A549 (cell line): ENCODE results near the gene IPP. TPM values are rescaled to one million over a fixed set of nuclear protein-coding genes. Genes with fewer than 3 reads are reported as not detected.
"Not testable (repeated sequence)": the region's sequence is repeated elsewhere in the genome, so short reads cannot be mapped to it uniquely, and the experiment has no call there.

Experiments
- ATAC-seq, 2 experiments: fragments of 200-7000 bp in 1 of 2; fragments of >200 bp in 1 of 2; cut with Nextera tagmentation in 1 of 2; cut with Tn5 transposase in 1 of 2; 3 replicates each; pipeline versions ENCODE4 v1.8.0 to v1.9.1; 2018 to 2020; ENCODE audit warnings: mild to moderate bottlenecking in 1 of 2, moderate library complexity in 1 of 2
- CTCF ChIA-PET: fragments of 300-600 bp; sonication (Branson Sonifier 250); formaldehyde crosslinking; extraction: SDS; loops from one replicate; lab custom pipeline; 2021; ENCODE audit warnings: antibody characterized with exemption, inconsistent platforms; lab: Yijun Ruan, JAX
- POLR2A ChIA-PET: fragments of 350-600 bp; formaldehyde crosslinking; extraction: SDS; loops from one replicate; lab custom pipeline; 2021; ENCODE audit warnings: antibody characterized with exemption, inconsistent platforms; lab: Yijun Ruan, JAX
- DNase-seq, 2 experiments: peaks; one replicate each; pipeline versions ENCODE4 v3.0.0 to v3.0.0-alpha.2; 2011 to 2016; ENCODE audit warnings: low read depth in 1 of 2, low spot score in 1 of 2
- FAIRE-seq: peaks from 2 replicates; lab custom pipeline; 2011; peaks lifted over from hg19 to GRCh38; lab: Jason Lieb, UNC
- H3K27ac ChIP-seq, 2 experiments: fragments of >200 bp; sonication (Bioruptor Twin); formaldehyde crosslinking; 3 replicates each; pipeline ENCODE4 v1.5.1; 2016 to 2017
- H3K4me1 ChIP-seq: fragments of >200 bp; sonication (Bioruptor Twin); formaldehyde crosslinking; 3 replicates; pipeline ENCODE4 v1.6.1; 2016
- H3K4me2 ChIP-seq: fragments of >200 bp; sonication (Bioruptor Twin); formaldehyde crosslinking; 3 replicates; pipeline ENCODE4 v1.6.1; 2016
- H3K4me3 ChIP-seq: fragments of >200 bp; sonication (Bioruptor Twin); formaldehyde crosslinking; 3 replicates; pipeline ENCODE4 v1.5.1; 2016
- H3K9me3 ChIP-seq: fragments of >200 bp; sonication (Bioruptor Twin); formaldehyde crosslinking; 3 replicates; pipeline ENCODE4 v1.6.1; 2016
- ATOH8 ChIP-seq: fragments of 250-450 bp; sonication (Bioruptor Pico); IDR thresholded peaks from 2 replicates; pipeline ENCODE4 v1.5.0; 2020; ENCODE audit warnings: low read depth, mild to moderate bottlenecking, moderate library complexity
- CBX8 ChIP-seq: fragments of 200-600 bp; sonication (generic); IDR thresholded peaks from 2 replicates; pipeline ENCODE4 v1.6.1; 2016
- CEBPB ChIP-seq, 2 experiments: fragments of >200 bp in 1 of 2; sonication (Bioruptor Twin) in 1 of 2; formaldehyde crosslinking in 1 of 2; IDR thresholded peaks; 2 replicates each; pipeline ENCODE4 v1.6.1; 2012 to 2016
- FOSB ChIP-seq: fragments of 250-450 bp; sonication (Bioruptor Pico); IDR thresholded peaks from 2 replicates; pipeline ENCODE4 v1.5.0; 2020; ENCODE audit warnings: mild to moderate bottlenecking, moderate library complexity
- HES2 ChIP-seq: fragments of >200 bp; sonication (Bioruptor Twin); formaldehyde crosslinking; IDR thresholded peaks from 2 replicates; pipeline ENCODE4 v1.6.1; 2016
- JUNB ChIP-seq: fragments of >200 bp; sonication (Bioruptor Twin); formaldehyde crosslinking; IDR thresholded peaks from 2 replicates; pipeline ENCODE4 v1.6.1; 2016
- KDM1A ChIP-seq: fragments of 200-600 bp; sonication (generic); IDR thresholded peaks from 2 replicates; pipeline ENCODE4 v1.6.1; 2016; ENCODE audit warnings: low read depth, mild to moderate bottlenecking
- KDM5A ChIP-seq: fragments of 200-600 bp; sonication (generic); IDR thresholded peaks from 2 replicates; pipeline ENCODE4 v1.6.1; 2016; ENCODE audit warnings: antibody characterized with exemption, mild to moderate bottlenecking
- NFE2L2 ChIP-seq: fragments of 150-350 bp; conservative IDR thresholded peaks from 2 replicates; pipeline ENCODE4 v1.6.1; 2014; ENCODE audit warnings: low read length
- RAD21 ChIP-seq, 2 experiments: fragments of >200 bp in 1 of 2; sonication (Bioruptor Twin) in 1 of 2; formaldehyde crosslinking in 1 of 2; IDR thresholded peaks in 1 of 2; conservative IDR thresholded peaks in 1 of 2; 2 replicates in 1 of 2; 3 replicates in 1 of 2; pipeline ENCODE4 v1.6.1; 2012 to 2018; ENCODE audit warnings: inconsistent platforms in 1 of 2
- SMC3 ChIP-seq: fragments of >200 bp; sonication (Bioruptor Twin); formaldehyde crosslinking; IDR thresholded peaks from 3 replicates; pipeline ENCODE4 v1.6.1; 2018; ENCODE audit warnings: inconsistent platforms
- ZFP36 ChIP-seq: fragments of 450-650 bp; IDR thresholded peaks from 2 replicates; pipeline ENCODE4 v1.6.1; 2014; ENCODE audit warnings: borderline replicate concordance; ENCODE audit not compliant: partially characterized antibody
- WGBS: methylation state at CpG from one replicate; pipeline ENCODE4 v1.1.6; 2017; ENCODE audit errors: missing lambda C conversion rate; 5-methylcytosine and 5-hydroxymethylcytosine counted together
- polyA plus RNA-seq, 4 experiments: library from polyadenylated mRNA; depleted of rRNA in 3 of 4; stranded (reverse); fragments of >200 nt; fragmentation: RNase III in 1 of 4; extraction: RNeasy Plus Mini Kit Qiagen cat#74134 plus additional on column Dnase treatment in 1 of 4; gene quantifications; 2 replicates in 3 of 4; 3 replicates in 1 of 4; pipeline ENCODE4 v1.2.3, GENCODE V29; 2011 to 2017
- TF ChIP-seq, protein P1 (sequence below): IDR thresholded peaks from 2 replicates; pipeline ENCODE4 v1.6.1; 2012

The IPP gene
- polyA plus RNA-seq, 2 of the 4 experiments (the other 2 are of a cell fraction): 7.6 to 11.9 TPM

DNA sequence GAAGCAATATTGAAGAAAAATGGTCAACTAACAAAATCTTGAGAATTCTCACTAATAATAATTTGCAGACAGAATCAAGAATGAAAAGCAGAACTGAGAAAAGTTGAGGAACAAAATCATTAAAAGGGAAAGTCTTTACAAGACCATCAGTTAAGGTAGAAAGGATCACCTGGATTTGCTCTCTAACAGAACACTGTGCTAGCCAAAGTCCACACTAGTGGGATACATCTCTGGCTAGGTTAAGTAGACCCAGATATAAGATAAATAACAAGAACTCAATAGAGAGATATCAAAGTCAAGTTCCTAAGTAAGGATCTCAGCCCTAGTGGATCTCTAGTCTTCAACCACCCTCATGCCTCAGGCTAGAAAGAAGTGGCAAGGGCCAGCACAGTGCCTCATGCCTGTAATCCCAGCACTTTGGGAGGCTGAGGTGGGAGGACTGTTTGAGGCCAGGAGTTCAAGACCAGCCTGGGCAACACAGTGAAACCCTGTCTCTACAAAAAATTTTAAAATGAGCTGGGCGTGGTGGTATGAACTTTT lies 19.6 kb downstream of the IPP start:
- Histone ChIP-seq H3K4me1 (no peaks in the 10 kb centered on the region), H3K4me3 (no peak overlapping the region), H3K4me2 (no peak overlapping the region), H3K27ac (no peak overlapping the region), H3K9me3 (no peaks in the 10 kb centered on the region)
- FAIRE-seq: no peak
- CTCF ChIA-PET: interaction anchor here (0.6 kb wide), 1 partner anchor 356 kb away, joined by 4 read pairs; no protein-coding TSS in a partner anchor
- WGBS: 100% methylated on average over 1 of the region's 1 CpG
- no peak for TF ChIP-seq SMC3
- no peak for TF ChIP-seq CBX8
- TF ChIP-seq KDM5A: no peak
- TF ChIP-seq NFE2L2: no peak
- TF ChIP-seq KDM1A: no peak
- TF ChIP-seq HES2: no peak
- no peak for TF ChIP-seq ZFP36
- TF ChIP-seq RAD21 (conservative IDR thresholded peaks at IDR 0.05 in 1 of 2, IDR thresholded peaks at IDR 0.05 in 1 of 2): no peak
- no peak for TF ChIP-seq JUNB
- no peak for TF ChIP-seq FOSB (CRISPR knock-in tag)
- DNase-seq: no peak
- POLR2A ChIA-PET: no interaction called here
- no peak for ATAC-seq

GRCh38 chr1:45730075-45730779 lies 20.2 kb downstream of the IPP start:
- H3K4me3 ChIP-seq: no peak overlapping the region
- DNase-seq (no peak), FAIRE-seq (no peak), ATAC-seq (no peak)
- H3K4me2 ChIP-seq: no peak overlapping the region
- POLR2A ChIA-PET: interaction anchor here (0.7 kb wide), 1 partner anchor 11 kb away, joined by 3 read pairs; no protein-coding TSS in a partner anchor
- no peak overlapping the region for H3K27ac ChIP-seq
- WGBS: 69% methylated on average over 3 of the region's 3 CpGs
- TF ChIP-seq NFE2L2 (no peak), ATOH8 (no peak)
- CTCF ChIA-PET: no interaction called here
- no peaks in the 10 kb centered on the region for H3K9me3 ChIP-seq
- no peaks in the 10 kb centered on the region for H3K4me1 ChIP-seq

DNA sequence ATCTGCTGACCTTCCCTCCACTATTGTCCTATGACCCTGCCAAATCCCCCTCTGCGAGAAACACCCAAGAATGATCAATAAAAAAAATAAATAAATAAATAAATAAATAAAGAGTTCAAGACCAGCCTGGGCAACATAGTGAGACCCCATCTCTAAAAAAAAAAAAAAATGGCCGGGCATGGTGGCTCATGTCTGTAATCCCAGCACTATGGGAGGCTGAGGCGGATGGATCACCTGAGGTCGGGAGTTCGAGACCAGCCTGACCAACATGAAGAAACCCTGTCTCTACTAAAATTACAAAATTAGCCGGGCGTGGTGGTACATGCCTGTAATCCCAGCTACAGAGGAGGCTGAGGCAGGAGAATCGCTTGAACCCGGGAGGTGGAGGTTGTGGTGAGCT lies 24.4 kb downstream of the IPP start:
- DNase-seq, FAIRE-seq, ATAC-seq, H3K27ac ChIP-seq, CTCF ChIA-PET, H3K9me3 ChIP-seq, H3K4me1 ChIP-seq, POLR2A ChIA-PET, H3K4me2 ChIP-seq, H3K4me3 ChIP-seq: not testable (repeated sequence)
- WGBS: 93% methylated on average over 8 of the region's 9 CpGs

DNA sequence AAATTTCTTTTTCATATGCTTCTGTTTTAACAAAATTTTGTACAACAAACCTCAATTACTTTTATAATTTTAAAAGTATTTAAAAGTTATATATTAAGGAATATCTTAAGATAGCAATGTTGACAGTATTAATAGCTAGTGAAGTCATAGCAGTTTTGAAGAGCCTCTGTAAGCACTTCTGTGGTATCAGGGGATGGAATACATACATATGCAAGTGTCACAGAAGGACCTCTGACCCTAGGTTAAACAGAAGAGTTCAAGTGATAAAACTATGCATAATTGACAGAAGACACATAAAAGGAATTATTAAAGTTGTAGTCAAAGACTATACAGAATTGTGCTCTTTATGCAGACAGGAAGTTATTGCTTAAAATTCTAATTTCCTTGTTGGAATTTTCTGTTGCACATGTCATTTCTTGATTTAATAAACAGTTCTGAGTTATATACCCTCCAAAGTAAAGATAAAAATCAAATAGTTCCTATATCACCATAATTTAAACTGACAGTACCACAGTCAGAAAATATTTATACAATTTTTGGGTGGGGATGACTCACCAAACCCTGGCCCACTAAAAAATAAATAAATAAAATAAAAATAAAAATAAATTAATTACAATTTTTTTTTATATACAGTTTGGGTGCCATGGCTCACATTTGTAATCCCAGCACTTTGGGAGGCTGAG lies 27.1 kb downstream of the IPP start:
- no peak overlapping the region for H3K27ac ChIP-seq
- no peak for FAIRE-seq
- TF ChIP-seq, protein P1, sequence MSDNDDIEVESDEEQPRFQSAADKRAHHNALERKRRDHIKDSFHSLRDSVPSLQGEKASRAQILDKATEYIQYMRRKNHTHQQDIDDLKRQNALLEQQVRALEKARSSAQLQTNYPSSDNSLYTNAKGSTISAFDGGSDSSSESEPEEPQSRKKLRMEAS: no peak
- TF ChIP-seq FOSB (CRISPR knock-in tag) (no peak), CEBPB (IDR thresholded peaks at IDR 0.05) (no peak)
- TF ChIP-seq, all 56 proteins: peak for 0
- ATAC-seq (no peak), DNase-seq (no peak)
- Histone ChIP-seq H3K4me3 (no peak overlapping the region), H3K4me2 (no peak overlapping the region), H3K4me1 (no peaks in the 10 kb centered on the region; the same call in 2 of the 3 replicates), H3K9me3 (no peaks in the 10 kb centered on the region)
- ChIA-PET POLR2A (no interaction called here), CTCF (interaction anchor here (0.6 kb wide), 1 partner anchor 11 kb away, joined by 3 read pairs; no protein-coding TSS in a partner anchor)

DNA sequence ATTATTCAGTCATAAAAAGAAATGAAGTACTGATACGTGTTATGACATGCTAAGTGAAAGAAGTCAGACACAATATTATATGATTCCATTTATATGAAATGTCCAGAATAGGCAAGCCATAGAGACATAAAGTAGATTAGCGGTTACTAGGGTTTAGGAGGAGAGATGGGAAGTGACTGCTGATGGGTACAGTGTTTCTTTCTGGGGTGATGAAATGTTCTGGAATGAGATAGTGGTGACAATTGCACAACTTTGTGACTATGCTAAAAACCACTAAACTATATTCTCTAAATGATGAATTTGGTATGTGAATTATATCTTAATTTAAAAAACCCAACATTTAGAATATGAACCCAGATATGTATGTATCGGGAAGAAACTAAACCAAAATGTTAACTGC lies 27.6 kb downstream of the IPP start:
- H3K4me2 ChIP-seq: no peak overlapping the region
- no peak for DNase-seq
- POLR2A ChIA-PET: no interaction called here
- TF ChIP-seq ZFP36: no peak
- TF ChIP-seq NFE2L2: no peak
- TF ChIP-seq RAD21 (conservative IDR thresholded peaks at IDR 0.05 in 1 of 2, IDR thresholded peaks at IDR 0.05 in 1 of 2): no peak
- no peaks in the 10 kb centered on the region; the same call in 2 of the 3 replicates for H3K4me1 ChIP-seq
- H3K4me3 ChIP-seq: no peak overlapping the region
- ATAC-seq: no peak
- CTCF ChIA-PET: no interaction called here
- no peaks in the 10 kb centered on the region for H3K9me3 ChIP-seq
- 97% methylated on average over 3 of the region's 3 CpGs for WGBS
- no peak for FAIRE-seq
- H3K27ac ChIP-seq: no peak overlapping the region
